Thyroid gland (tissue), 4 donors: ENCODE data around the gene FAM120B.

Experiments
- CTCF ChIP-seq, 6 experiments: fragments of 200-600 bp in 3 of 6; fragments of 450-650 bp in 3 of 6; sonication (generic) in 3 of 6; IDR thresholded peaks; one replicate each; pipeline ENCODE4 v1.5.1; 2016 to 2019; ENCODE audit warnings: antibody characterized with exemption in 6 of 6, mild to moderate bottlenecking in 2 of 6, inconsistent platforms in 1 of 6, moderate library complexity in 1 of 6
- POLR2A ChIP-seq, 2 donors: fragments of 450-650 bp; IDR thresholded peaks; one replicate each; pipeline ENCODE4 v1.6.1; 2017; ENCODE audit warnings: antibody characterized with exemption in 2 of 2, mild to moderate bottlenecking in 2 of 2, moderate library complexity in 1 of 2

GRCh38 chr6:170262489-170263088 lies 44.0 kb upstream of the FAM120B start:
- no peak for TF ChIP-seq CTCF (IDR thresholded peaks at IDR 0.05)
- TF ChIP-seq POLR2A (IDR thresholded peaks at IDR 0.05), result no peak
